ENCODE measurements around the gene SCARB2. TPM values are rescaled to one million over a fixed set of nuclear protein-coding genes. Genes with fewer than 3 reads are reported as not detected.

Gene SCARB2
- total RNA-seq, 2 experiments from 2014 or later: 34.4 to 36.0 TPM

GRCh38 chr4:76156635-76157034 is 57.0 kb downstream of the SCARB2 start:
- CTCF ChIA-PET: interaction anchor here (1.2 kb wide), 1 partner anchor 23 kb away, joined by 5 read pairs; no protein-coding TSS in a partner anchor
- Histone ChIP-seq H3K27ac (ENCODE audit: low read depth in 1 of 2, low read length in 2 of 2) (no peak overlapping the region), H3K4me1 (ENCODE audit: insufficient read depth, low read length) (no peaks in the 10 kb centered on the region), H3K4me3 (ENCODE audit: low read length) (no peak overlapping the region), H3K27me3 (ENCODE audit: control insufficient read depth in 1 of 2, insufficient read depth in 2 of 2, low read length in 2 of 2) (no peaks in the 10 kb centered on the region), H3K9me3 (ENCODE audit: control insufficient read depth in 1 of 2, insufficient read depth in 1 of 2, low read length in 2 of 2) (no peaks in the 10 kb centered on the region), H3K36me3 (ENCODE audit: insufficient read depth, low read length) (peaks cover 12% of the 10 kb centered on the region)
- H3K36me3 Mint-ChIP-seq (ENCODE audit: low read depth): peaks cover 32% of the 10 kb centered on the region
- ATAC-seq (ENCODE audit: poor library complexity) (no peak), DNase-seq (no peak)
- intact Hi-C loops (cut with DNase I, micrococcal nuclease): loop anchor here in 1 of 2 experiments (10.0 kb wide), 1 partner anchor 928 kb away; no protein-coding TSS in a partner anchor
- H3K27me3 Mint-ChIP-seq: no peaks in the 10 kb centered on the region
- H3K4me3 Mint-ChIP-seq: no peak overlapping the region
- POLR2A ChIA-PET: interaction anchor here (1.6 kb wide), 1 partner anchor 8 kb away, joined by 4 read pairs; no protein-coding TSS in a partner anchor
- no peaks in the 10 kb centered on the region for H3K4me1 Mint-ChIP-seq (ENCODE audit: low read depth)
- H3K27ac Mint-ChIP-seq: no peak overlapping the region
- TF ChIP-seq, protein P1, sequence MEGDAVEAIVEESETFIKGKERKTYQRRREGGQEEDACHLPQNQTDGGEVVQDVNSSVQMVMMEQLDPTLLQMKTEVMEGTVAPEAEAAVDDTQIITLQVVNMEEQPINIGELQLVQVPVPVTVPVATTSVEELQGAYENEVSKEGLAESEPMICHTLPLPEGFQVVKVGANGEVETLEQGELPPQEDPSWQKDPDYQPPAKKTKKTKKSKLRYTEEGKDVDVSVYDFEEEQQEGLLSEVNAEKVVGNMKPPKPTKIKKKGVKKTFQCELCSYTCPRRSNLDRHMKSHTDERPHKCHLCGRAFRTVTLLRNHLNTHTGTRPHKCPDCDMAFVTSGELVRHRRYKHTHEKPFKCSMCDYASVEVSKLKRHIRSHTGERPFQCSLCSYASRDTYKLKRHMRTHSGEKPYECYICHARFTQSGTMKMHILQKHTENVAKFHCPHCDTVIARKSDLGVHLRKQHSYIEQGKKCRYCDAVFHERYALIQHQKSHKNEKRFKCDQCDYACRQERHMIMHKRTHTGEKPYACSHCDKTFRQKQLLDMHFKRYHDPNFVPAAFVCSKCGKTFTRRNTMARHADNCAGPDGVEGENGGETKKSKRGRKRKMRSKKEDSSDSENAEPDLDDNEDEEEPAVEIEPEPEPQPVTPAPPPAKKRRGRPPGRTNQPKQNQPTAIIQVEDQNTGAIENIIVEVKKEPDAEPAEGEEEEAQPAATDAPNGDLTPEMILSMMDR (IDR thresholded peaks at IDR 0.05): no peak
- H3K9me3 Mint-ChIP-seq: no peaks in the 10 kb centered on the region

DNA sequence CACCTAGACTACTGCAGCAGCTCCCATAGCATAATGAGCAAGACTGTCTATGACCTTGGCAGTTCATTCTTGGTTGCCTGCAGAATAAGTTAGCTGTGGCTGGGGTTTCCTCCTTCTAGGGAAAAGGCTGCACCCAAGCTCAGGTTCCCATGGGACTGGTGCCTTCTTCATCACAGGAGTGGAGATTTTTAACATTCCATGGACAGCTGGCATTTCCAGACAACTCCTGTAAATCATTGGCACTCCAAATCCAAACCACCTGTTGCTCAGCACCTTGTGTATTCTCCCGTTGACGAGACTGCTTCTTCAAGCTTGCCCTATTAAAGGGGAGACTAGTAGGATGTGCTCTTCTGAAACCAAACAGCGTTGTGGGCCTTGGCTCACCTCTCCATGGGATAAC is 57.6 kb downstream of the SCARB2 start:
- Mint-ChIP-seq H3K36me3 (ENCODE audit: low read depth) (peaks cover 30% of the 10 kb centered on the region), H3K4me1 (ENCODE audit: low read depth) (no peaks in the 10 kb centered on the region), H3K27ac (no peak overlapping the region), H3K27me3 (no peaks in the 10 kb centered on the region), H3K9me3 (no peaks in the 10 kb centered on the region), H3K4me3 (no peak overlapping the region)
- Histone ChIP-seq H3K27me3 (ENCODE audit: control insufficient read depth in 1 of 2, insufficient read depth in 2 of 2, low read length in 2 of 2) (no peaks in the 10 kb centered on the region), H3K27ac (ENCODE audit: low read depth in 1 of 2, low read length in 2 of 2) (no peak overlapping the region), H3K4me1 (ENCODE audit: insufficient read depth, low read length) (no peaks in the 10 kb centered on the region), H3K4me3 (ENCODE audit: low read length) (no peak overlapping the region), H3K9me3 (ENCODE audit: control insufficient read depth in 1 of 2, insufficient read depth in 1 of 2, low read length in 2 of 2) (no peaks in the 10 kb centered on the region), H3K36me3 (ENCODE audit: insufficient read depth, low read length) (peaks cover 5% of the 10 kb centered on the region)
- intact Hi-C loops (cut with DNase I, micrococcal nuclease): loop anchor here in 1 of 2 experiments (10.0 kb wide), 1 partner anchor 929 kb away; no protein-coding TSS in a partner anchor
- no peak for ATAC-seq (ENCODE audit: poor library complexity)
- TF ChIP-seq, protein P1 (IDR thresholded peaks at IDR 0.05): no peak
- no peak for DNase-seq
- ChIA-PET POLR2A (interaction anchor here (1.6 kb wide), 1 partner anchor 7 kb away, joined by 4 read pairs; no protein-coding TSS in a partner anchor), CTCF (interaction anchor here (0.7 to 1.2 kb wide), 2 partner anchors 23 to 24 kb away, joined by 3 to 5 read pairs; no protein-coding TSS in a partner anchor)

DNA sequence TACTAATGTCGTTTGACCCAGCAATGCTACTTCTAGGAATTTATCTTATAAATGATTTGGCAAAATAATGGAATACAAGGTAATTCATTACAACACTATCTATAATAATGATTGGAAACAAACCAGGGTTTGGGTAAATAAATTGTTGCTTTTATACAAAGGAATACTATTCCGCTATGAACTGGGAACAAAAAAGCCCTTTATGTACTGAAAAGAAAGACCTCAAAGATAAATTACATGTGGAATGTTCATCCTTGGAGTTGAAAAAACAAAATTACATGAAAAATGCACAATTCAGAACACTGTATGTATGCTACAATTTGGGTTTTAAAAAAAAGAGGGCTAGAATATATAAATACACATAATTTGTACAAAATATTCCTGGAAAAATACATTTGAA is 60.3 kb downstream of the SCARB2 start:
- Histone ChIP-seq H3K9me3 (ENCODE audit: control insufficient read depth in 1 of 2, insufficient read depth in 1 of 2, low read length in 2 of 2) (no peaks in the 10 kb centered on the region), H3K4me1 (ENCODE audit: insufficient read depth, low read length) (peaks cover 9% of the 10 kb centered on the region), H3K36me3 (ENCODE audit: insufficient read depth, low read length) (no peaks in the 10 kb centered on the region), H3K4me3 (ENCODE audit: low read length) (no peak overlapping the region), H3K27ac (ENCODE audit: low read depth in 1 of 2, low read length in 2 of 2) (no peak overlapping the region), H3K27me3 (ENCODE audit: control insufficient read depth in 1 of 2, insufficient read depth in 2 of 2, low read length in 2 of 2) (no peaks in the 10 kb centered on the region)
- intact Hi-C loops (cut with DNase I, micrococcal nuclease): loop anchor here in 1 of 2 experiments (5.0 to 10.0 kb wide), 2 partner anchors 931 to 1004 kb away; partner anchors contain the start of gene CCNG2
- H3K36me3 Mint-ChIP-seq (ENCODE audit: low read depth): peaks cover 10% of the 10 kb centered on the region
- no peak for DNase-seq
- H3K4me1 Mint-ChIP-seq (ENCODE audit: low read depth): peaks cover 5% of the 10 kb centered on the region
- CTCF ChIA-PET: no interaction called here
- no peak for ATAC-seq (ENCODE audit: poor library complexity)
- TF ChIP-seq, protein P1 (IDR thresholded peaks at IDR 0.05): no peak
- no peaks in the 10 kb centered on the region for H3K27me3 Mint-ChIP-seq
- H3K9me3 Mint-ChIP-seq: no peaks in the 10 kb centered on the region
- H3K27ac Mint-ChIP-seq: no peak overlapping the region
- H3K4me3 Mint-ChIP-seq: no peak overlapping the region
- POLR2A ChIA-PET: no interaction called here

All from CD4-positive, alpha-beta T cell (primary cell).